AG04449 (cell line): ENCODE measurements around the gene SMARCAL1.

Experiments
- CTCF ChIA-PET: fragments of 350-600 bp; formaldehyde crosslinking; extraction: SDS; loops from one replicate; lab custom pipeline; 2021; ENCODE audit warnings: antibody characterized with exemption; lab: Yijun Ruan, JAX
- POLR2A ChIA-PET: fragments of 400-600, 350-600 bp; formaldehyde crosslinking; extraction: SDS; loops from one replicate; lab custom pipeline; 2020; ENCODE audit warnings: antibody characterized with exemption, inconsistent platforms; lab: Yijun Ruan, JAX
- DNase-seq: peaks from one replicate; pipeline ENCODE4 v3.0.0-alpha.2; 2010; ENCODE audit warnings: low read depth, low spot score
- H3K4me3 ChIP-seq: 2 replicates; pipeline ENCODE4 v1.5.1; 2011; ENCODE audit warnings: low read depth, mild to moderate bottlenecking, control low read depth, low read length
- CTCF ChIP-seq: IDR thresholded peaks from one replicate; pipeline ENCODE4 v1.5.1; 2011; ENCODE audit warnings: mild to moderate bottlenecking, moderate library complexity, low read length, control low read depth, inconsistent platforms; ENCODE audit not compliant: insufficient read depth; ENCODE audit errors: missing control alignments

The SMARCAL1 gene

GRCh38 chr2:216399621-216400020, 12.7 kb upstream of the SMARCAL1 start:
- CTCF ChIA-PET, result interaction anchor here (0.6 to 6.5 kb wide), 5 partner anchors 9 to 177 kb away, joined by 3 to 71 read pairs (median 3); no protein-coding TSS in a partner anchor
- POLR2A ChIA-PET, result interaction anchor here (1.5 kb wide), 1 partner anchor 12 kb away, joined by 4 read pairs; no protein-coding TSS in a partner anchor

GRCh38 chr2:216402751-216403150, 9.5 kb upstream of the SMARCAL1 start:
- TF ChIP-seq CTCF, result no peak
- ChIA-PET CTCF (interaction anchor here (1.0 to 6.6 kb wide), 14 partner anchors 9 to 292 kb away, joined by 3 to 71 read pairs (median 12); partner anchors contain the start of gene SMARCAL1), POLR2A (no interaction called here)
- DNase-seq, result no peak
- H3K4me3 ChIP-seq, result no peak overlapping the region

More at GRCh38 chr2:216399621-216400020, 12.7 kb upstream of the SMARCAL1 start:
- DNase-seq, result no peak
- TF ChIP-seq CTCF, result no peak
- H3K4me3 ChIP-seq, result no peak overlapping the region

GRCh38 chr2:216404010-216404618, 8.2 kb upstream of the SMARCAL1 start:
- H3K4me3 ChIP-seq, result no peak overlapping the region
- ChIA-PET POLR2A (no interaction called here), CTCF (interaction anchor here (0.6 to 6.6 kb wide), 42 partner anchors 8 to 1146 kb away, joined by 3 to 71 read pairs (median 4); partner anchors contain the start of genes MARCHF4 and SMARCAL1)
- DNase-seq, result no peak
- peak; percentile 78 for TF ChIP-seq CTCF

- DNase-seq, result no peak
- ChIA-PET POLR2A (no interaction called here), CTCF (interaction anchor here (0.9 to 6.6 kb wide), 11 partner anchors 9 to 294 kb away, joined by 3 to 71 read pairs (median 13); no protein-coding TSS in a partner anchor)
- no peak for TF ChIP-seq CTCF
- no peak overlapping the region for H3K4me3 ChIP-seq
Observed at GRCh38 chr2:216405588-216405987, 6.7 kb upstream of the SMARCAL1 start.

- DNase-seq, result no peak
- no peak overlapping the region for H3K4me3 ChIP-seq
- TF ChIP-seq CTCF, result no peak
- ChIA-PET CTCF (interaction anchor here (1.1 to 6.6 kb wide), 3 partner anchors 27 to 265 kb away, joined by 3 to 63 read pairs (median 3); no protein-coding TSS in a partner anchor), POLR2A (no interaction called here)
Observed at GRCh38 chr2:216406826-216407225, 5.5 kb upstream of the SMARCAL1 start.

GRCh38 chr2:216408426-216409290, 3.6 kb upstream of the SMARCAL1 start:
- DNase-seq, result no peak
- no peak overlapping the region for H3K4me3 ChIP-seq
- ChIA-PET CTCF (interaction anchor here (0.6 to 1.1 kb wide), 3 partner anchors 9 to 12 kb away, joined by 3 read pairs; no protein-coding TSS in a partner anchor), POLR2A (no interaction called here)
- TF ChIP-seq CTCF, result no peak
